GM18526 (cell line): Measurements from ENCODE around the gene MC2R.

Experiments used
- POLR2A ChIP-seq: IDR thresholded peaks from 3 replicates; pipeline ENCODE4 v1.6.1; 2011; ENCODE audit not compliant: insufficient read length; ENCODE audit errors: extremely low read depth

MC2R gene

DNA sequence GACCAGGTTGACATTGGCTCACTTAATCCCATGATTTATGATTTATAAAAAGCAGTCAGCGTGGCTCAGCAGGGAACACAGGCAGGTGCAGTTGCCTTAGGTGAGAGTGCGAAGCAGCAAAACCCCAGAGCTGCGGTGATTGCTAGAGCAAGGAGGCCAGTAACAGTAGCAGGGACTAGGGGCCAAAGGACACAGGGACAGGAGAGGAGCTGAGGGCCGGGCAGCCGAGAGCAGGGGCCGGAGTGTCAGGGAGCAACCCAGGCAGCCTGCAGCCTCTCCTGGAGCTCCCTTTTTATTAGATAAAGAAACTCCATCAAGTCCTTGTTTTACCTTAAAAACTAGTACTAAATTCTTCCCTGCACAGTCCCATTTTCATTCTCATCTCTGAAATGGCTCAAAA lies 4.3 kb downstream of the MC2R start:
- no peak for TF ChIP-seq POLR2A

DNA sequence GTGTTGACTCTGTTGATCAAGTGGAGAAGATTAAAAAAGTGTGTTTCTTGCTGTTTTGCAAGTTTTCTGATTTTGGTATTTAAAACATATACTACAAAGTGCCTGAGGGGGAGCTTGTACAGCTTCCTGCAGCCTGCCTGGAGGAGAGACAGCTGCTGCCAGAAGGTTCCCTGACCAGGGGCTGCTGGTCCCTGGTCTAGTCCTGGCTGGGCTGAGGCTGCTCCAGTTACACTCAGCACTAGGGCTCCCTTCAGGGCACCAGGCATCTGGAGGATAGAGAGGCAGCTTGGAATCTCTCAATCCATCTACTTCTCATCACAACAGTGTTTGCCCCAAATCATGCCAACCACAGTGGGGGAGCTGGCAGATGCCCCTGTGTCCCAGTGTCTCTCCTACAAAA lies 4.8 kb downstream of the MC2R start:
- no peak for TF ChIP-seq POLR2A

DNA sequence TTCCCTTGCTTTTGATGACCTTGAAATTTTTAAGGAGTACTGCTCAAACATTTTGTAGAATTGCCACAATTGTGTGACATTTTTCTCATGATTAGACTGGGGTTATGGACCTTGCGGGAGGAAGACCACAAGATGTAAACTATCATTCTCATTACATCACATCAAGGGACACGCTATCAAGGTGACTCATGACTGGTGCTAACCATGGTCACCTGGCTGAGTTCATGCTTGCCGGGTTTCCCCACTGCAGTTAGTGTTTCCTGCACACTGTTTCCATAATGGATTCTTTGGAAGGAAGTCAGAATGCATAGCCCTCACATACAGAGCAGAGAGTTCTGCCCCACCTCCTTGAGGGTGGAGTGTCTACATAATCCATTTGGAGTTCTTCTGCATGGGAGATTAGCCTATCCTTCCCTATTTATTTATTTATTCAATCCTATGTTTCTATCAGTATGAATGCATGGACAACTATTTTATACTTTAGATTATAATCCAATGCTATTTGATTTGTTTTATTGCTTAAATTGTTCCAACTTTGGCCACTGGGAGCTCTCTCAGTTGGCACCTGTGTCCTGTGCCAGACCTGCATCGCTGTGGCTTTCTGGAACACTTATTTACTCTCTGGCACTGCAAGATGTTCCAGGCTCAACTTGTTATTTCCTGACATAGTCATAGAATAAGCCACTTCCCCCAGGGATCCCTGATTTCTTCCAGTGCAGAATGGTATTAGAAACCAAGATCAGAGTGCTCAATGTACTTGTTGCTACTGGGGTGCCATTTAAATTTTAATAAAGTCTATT lies 6.0 kb downstream of the MC2R start:
- no peak for TF ChIP-seq POLR2A

DNA sequence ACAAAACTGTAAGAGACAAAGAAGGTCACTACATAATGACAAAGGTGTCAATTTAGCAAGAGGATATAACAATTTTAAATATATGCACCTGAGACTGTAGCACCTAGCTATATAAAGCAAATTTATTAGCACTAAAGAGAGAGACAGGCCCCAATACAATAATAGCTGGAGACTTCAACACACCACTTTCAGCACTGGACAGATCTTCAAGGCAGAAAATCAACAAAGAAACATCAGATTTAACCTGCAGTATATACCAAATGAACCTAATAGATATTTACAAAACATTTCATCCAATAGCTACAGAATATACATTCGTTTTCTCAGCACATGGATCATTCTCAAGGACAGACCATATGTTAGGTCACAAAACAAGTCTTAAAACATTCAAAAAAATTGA lies 14.7 kb downstream of the MC2R start:
- TF ChIP-seq POLR2A: no peak

DNA sequence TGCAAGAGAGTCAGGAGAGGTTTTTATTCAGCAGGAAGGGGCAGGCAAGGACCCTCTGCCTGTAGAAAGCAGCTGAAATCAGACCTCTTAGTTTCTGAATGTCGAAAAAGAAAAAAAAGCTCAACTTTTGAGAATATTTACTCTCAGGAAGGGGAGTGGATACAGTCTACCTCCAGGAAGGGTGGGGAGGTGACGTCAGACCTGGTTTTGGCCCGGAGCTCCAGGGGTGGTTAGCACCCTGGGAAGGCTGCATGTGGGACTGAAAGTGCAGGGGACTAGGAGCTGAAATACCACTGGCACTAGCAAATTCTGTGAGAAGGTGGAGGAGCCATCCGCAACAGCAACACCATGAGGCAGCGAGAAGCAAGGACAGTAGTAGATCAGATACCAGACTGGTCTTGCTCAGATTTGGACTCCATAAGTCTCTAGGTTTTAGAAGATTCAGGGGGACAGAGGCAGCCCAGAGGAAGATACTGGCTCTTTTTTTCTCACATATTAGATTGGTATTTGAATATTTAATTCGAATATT lies 19.8 kb downstream of the MC2R start:
- TF ChIP-seq POLR2A: no peak

DNA sequence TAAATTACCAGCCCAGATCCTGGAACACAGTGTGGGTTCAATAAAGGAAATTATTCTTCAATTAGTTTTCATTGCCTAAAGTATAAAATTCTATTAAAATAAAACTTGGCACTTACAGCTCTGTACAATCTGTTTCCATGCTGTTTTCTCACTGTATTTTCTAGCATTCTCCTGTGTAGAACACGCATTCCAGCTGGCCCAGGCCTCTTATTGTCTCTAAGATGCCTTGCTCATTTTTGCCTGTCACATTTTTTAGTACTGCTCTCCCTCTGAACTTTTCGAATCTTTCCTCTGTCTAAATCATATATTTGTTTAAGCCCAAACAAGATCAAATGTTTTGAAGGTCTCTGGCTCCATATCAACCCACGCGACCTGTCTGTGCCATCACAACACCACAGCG lies 20.8 kb downstream of the MC2R start:
- no peak for TF ChIP-seq POLR2A

DNA sequence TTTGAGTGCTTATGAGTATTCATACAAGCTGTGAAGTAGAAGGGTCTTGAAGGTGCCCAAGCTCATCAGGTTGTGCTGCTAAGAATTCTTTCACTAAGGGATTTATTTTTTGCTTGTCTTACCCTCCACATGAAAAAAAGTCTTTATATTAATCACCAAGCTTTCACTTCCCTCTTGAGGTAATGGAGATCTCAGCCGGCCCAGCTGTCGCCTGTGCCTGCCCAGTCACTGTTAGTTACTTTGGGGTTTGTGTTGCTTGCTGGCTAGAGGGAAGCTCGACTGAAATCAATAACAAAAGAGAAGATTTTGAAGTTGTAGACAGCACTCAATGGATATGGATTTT lies 21.9 kb downstream of the MC2R start:
- no peak for TF ChIP-seq POLR2A

DNA sequence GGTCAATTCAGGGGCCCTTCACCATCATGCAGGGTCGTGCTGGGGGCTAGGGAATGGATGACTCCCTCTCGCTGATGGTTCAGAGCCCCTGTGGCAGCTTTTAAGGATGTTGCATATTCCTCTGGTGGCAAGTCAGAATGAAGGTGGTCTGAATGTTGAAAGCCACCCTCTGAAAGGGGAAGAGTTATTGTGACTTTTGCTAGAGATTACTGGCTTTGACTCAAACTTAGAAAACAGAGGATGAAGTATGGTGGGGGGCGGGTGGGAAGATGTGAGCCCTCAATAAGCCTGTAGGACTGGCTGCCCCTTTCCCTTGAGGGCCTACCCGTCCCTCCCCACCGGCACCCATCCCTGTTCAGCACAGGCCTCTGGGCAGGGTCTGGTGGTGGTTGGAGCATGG lies 23.2 kb downstream of the MC2R start:
- no peak for TF ChIP-seq POLR2A

DNA sequence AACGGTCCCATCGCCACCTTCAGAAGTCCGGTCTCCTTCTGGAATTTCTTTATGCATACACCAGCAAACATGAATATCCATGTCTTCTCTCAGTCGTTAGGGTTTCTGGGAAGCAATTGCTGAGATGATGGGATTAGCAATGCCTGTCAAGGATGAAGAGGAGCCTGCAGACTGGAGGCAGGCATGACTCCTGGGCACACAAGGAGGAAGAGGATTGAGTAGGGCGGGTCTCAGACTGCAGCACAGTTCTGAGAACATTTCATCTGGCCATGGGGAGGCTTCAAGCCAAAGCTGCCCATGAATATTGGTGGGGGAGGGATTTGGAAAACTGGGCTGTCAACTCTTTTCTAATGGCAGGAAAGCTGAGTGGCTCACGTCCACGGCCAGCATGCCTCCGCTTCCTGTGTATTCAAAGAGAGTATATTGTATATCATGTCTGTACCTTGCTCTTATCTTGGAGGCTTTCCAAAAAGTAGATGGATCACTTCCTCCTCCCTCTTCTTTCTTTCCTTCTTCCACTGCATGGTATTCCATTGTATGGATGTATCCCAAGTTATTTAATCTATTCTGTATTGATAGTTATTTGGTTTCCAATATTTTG lies 24.5 kb downstream of the MC2R start:
- no peak for TF ChIP-seq POLR2A

DNA sequence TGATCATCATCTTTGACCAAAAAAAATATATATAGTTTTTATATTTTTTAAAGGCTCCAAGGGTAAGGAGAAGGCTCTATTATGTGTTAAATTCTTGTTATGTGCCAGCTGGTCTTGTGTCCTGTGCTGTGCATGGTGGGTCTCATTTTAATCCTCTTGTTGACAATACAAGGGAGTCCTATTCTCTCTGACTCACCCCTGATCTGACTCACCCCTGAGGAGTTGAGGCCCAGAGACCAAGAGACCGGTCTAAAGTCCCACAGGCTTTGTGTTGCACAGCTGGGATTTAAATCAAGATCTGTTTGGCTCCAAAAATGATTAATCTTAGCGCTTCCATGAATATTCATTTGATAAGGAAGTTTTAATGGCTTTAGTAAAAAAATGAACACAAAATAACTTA lies 25.7 kb downstream of the MC2R start:
- no peak for TF ChIP-seq POLR2A

DNA sequence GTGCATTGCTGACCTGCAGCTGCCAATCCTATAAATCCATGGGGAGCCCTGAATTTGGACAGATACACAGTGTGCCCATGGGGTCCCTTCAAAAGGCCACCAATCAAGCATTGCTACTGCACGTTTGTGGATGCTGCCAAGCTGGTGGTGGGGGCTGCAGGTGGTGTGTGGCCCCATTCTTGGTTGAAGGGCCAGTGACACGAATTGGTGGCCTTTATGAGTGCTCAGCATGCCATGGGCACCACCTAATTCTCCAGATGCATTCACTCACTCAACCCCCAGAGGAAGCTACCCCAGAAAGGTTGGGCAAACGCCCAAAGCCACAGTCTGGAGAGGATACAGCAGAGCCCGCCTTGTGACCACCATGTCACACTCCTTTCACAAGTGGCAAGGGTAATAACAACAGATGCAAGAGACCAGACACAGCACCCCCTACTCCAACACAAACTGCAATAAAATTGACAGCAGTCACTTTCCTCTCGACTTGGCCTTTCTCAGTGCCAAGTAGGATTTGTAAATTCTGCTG lies 27.1 kb downstream of the MC2R start:
- TF ChIP-seq POLR2A: no peak

DNA sequence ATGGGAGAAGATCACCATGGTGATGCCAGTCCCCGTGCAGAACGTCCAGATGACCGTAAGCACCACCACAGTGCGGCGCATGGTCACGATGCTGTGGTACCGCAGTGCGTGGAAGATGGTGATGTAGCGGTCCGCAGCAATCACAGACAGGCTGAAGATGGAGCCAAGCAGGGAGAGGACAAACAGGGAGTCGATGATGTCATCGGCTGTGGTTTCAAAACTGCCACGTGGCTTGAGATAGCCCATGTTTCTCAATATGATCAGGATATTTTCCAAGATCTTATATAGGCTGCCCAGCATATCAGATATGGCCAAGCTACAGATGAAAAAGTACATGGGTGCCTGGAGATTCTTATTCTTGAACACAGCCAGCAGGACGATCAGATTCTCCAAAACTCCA lies 30.3 kb downstream of the MC2R start:
- TF ChIP-seq POLR2A: no peak

DNA sequence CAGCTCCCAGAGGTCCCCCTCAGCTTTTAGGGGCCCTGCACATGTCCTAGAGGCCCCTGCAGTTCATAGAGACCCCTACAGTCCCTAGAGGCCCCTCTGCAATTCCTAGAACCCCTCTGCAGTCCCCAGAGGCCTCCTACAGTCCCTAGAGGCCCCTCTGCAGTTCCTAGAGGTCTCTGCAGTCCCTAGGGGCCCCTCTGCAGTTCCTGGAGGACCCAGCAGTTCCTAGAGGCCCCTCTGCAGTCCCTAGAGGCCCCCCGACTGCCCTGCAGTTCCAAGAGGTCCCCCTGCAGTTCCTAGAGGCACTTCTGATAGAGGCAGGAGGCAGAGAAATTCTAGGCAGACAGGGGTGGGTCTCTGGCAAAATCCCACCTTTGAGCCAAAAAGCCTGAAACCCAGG lies 35.4 kb downstream of the MC2R start:
- no peak for TF ChIP-seq POLR2A

DNA sequence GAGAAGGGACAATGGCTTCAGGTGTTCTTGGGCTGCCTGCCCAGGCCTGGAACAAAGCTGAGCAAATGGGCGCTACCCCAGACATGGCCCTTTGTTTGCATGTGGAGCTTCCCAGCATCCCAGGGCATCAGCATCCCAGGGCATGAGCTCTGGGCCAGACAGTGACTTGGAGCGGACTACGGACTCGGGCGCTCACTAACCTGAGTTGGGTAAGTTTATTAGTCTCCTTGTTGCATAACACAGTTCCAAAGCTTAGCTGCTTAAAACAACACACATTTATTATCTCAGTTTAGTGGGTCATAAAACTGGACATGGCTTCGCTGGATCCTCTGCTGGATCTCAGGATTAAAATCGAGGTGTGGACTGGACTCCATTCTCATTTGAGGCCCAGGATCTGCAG lies 35.8 kb downstream of the MC2R start:
- TF ChIP-seq POLR2A: no peak

DNA sequence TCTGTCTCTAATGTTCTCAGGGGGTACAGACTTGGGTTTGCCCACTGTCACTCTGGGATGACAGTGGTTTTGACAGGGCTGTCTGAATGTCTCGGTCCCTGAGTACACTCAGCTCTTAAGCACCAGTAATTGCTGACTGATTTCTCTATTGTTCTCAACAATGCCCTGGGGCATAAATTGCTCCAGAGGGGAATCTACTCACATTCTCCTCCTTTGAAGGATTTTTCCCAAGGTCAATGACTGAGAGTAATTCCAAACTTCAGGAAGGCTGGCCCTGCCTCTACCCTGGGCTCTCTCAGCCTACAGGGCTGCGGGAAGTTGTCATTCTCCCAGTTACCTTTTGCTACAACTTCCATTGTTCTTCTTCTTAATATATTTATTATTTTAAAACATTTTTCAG lies 36.5 kb downstream of the MC2R start:
- no peak for TF ChIP-seq POLR2A

DNA sequence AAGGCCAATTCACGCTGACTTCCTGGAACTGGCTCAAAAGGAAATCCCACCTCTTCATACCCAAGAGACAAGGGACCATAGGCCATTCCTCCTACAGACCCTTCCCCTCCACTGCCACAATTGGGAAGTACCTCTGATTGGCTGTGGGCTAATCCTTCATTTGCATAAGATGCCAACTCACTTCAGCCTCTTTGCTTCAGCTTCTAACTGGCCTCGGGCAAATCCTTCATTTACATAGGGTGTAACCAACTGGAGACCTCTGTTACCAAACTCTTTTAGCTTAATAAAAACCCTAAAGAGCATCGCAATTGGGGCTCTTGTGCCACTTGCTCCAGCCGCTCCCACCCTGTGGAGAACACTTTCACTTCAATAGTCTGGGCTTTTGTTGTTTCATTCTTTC lies 38.2 kb downstream of the MC2R start:
- TF ChIP-seq POLR2A: no peak

DNA sequence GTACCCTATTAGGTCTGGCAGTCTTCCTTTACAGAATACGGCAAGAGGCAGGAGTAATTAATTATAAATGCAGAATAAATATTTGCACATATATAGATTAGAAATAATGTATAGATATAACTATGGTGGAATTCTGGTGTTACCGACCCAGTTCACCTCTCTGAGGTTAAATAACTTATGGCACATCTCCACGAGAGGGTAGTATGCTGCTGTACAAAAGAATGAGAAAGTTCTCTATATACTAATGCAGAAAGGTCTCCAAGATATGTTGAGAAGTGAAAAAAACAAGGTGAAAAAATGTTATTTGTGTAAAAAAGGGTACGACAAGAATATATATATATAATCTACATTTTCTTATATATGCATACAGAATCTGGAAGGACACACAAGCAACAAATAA lies 40.8 kb downstream of the MC2R start:
- no peak for TF ChIP-seq POLR2A

DNA sequence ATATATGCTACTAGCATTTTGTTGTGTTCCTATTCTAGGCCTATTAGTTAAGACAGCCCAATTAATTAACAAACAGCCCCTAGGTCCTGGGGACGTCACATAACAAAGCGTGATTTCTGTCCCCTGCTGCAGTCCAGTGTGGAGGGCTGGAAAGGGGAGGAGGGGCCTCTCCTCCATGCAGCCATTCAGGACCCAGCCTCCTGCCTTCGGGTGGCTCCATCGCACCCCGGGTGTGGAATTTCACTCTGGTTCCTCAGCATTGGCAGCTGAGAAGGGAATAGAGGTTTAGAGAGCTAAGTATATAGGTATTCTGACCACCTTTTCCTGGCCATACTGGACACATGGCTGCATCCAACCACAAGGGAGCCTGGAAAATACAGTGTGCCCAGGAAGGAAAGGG lies 42.4 kb downstream of the MC2R start:
- TF ChIP-seq POLR2A: no peak
